HG03025 (cell line): ENCODE data around the gene GPRC5A.
"Not testable (repeated sequence)": the region's sequence is repeated elsewhere in the genome, so short reads cannot be mapped to it uniquely, and the experiment has no call there.

Experiments
- ATAC-seq: cut with Tn5 transposase; IDR thresholded peaks from one replicate; pipeline ENCODE4 v1.9.1; 2021; ENCODE audit warnings: mild to moderate bottlenecking, moderate library complexity; ENCODE audit not compliant: unreplicated experiment, low FRiP score

Gene GPRC5A, protein sequence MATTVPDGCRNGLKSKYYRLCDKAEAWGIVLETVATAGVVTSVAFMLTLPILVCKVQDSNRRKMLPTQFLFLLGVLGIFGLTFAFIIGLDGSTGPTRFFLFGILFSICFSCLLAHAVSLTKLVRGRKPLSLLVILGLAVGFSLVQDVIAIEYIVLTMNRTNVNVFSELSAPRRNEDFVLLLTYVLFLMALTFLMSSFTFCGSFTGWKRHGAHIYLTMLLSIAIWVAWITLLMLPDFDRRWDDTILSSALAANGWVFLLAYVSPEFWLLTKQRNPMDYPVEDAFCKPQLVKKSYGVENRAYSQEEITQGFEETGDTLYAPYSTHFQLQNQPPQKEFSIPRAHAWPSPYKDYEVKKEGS

DNA sequence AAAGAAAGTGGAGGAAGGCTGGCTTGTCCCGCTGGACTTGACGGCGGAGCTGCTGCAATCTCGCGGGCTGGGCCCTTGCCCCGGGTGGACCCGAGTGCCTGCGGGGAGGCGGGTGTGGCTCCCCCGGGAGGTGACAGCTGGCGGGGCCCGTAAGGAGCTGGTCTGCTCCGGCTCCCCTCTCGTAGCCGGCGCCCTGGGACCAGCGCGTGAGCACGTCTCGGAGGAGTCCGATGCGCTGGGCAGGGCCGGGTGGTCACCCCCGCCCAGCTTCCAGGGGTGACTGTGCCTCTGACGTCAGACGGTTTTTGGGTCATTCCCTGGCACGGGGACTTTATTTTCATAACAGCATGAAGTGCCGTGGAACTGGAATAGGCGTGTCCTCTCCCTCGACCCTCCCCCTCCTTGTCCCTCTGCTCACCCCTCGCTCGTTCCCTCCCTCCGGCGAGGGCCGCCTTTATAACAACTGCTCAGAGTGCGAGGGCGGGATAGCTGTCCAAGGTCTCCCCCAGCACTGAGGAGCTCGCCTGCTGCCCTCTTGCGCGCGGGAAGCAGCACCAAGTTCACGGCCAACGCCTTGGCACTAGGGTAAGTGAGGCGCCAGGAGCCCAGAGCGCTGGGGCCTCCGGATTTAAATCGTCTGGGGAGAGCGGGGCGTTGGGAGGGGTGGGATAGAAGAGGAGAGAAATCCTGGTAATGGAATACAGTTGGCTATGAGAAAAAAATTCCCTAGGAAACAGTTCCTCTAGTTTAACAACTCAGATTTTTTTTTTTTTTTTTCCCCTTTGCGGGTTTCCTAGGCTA lies at the start of gene GPRC5A:
Gene GPRC5A (plus strand): TSS at position 483 of the 801 bp plus-strand sequence. CDS start 16,688 bp downstream, outside the sequence.
- ATAC-seq = no peak

- no peak for ATAC-seq
Observed at GRCh38 chr12:12845794-12846243, 45.5 kb upstream of the GPRC5A start.

GRCh38 chr12:12846780-12847179 lies 44.6 kb upstream of the GPRC5A start:
- ATAC-seq = not testable (repeated sequence)

- no peak for ATAC-seq
Observed at GRCh38 chr12:12853435-12853834, 37.9 kb upstream of the GPRC5A start.

- no peak for ATAC-seq
Observed at GRCh38 chr12:12859690-12860089, 31.7 kb upstream of the GPRC5A start.

DNA sequence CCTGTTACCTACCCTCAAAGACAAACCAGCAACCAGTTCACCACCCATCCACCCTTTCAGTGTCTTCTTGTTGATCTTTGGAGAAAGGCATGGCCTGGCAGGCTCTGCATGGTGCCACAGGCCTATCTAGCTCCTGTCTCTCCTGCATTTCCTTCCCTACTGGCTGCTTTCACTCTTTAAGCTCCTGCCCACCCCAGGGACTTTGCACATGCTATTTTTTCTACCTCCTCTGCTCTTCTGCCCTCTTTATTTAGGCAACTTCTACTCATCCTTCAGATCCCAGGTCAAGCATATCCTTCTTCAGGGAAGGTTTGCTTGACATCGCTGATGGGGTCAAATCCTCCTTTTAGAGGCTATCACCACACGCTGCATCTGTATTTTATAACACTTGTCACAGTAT lies 27.1 kb upstream of the GPRC5A start:
- ATAC-seq = no peak

GRCh38 chr12:12868477-12869235 lies 22.7 kb upstream of the GPRC5A start:
- no peak for ATAC-seq

- no peak for ATAC-seq
Observed at GRCh38 chr12:12870465-12870864, 20.9 kb upstream of the GPRC5A start.

GRCh38 chr12:12871587-12872138 lies 19.7 kb upstream of the GPRC5A start:
- no peak for ATAC-seq

DNA sequence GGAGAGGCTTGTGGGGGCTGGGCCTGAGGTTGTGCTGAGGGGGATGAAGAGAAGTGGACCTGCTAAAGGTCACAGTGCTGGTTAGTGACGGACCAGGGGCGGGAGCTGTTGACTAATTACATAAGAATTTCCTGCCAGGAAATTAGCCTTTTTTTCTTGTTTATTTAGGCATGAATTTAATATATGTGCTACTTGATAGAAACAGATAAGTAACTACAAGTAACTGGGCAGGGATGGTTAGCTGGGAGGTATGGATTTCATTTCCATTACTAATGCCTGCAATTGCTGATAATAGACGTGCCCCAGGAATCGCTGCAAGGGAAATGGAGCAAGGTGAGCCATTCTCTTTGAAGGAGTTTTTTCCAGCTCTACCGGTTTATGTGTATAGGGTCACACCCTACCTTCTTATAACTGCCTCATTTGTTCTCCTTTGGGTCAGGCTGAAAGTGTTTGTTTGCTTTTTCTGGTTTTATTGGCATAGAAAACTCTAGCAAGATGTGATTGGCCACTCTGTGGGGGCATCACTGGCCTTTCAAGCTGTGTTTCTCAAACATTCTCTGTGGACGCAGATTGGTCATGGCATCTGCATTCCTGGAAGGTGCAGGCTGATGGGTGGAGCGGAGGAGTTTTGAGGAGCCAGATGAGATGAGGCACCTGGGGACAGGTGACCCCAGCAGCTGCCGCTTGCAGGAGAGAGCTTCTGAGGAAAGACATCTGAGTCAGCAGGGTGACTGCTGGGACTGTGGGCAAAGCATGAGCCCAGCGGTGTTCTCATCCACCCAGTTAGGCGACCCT lies 19.0 kb upstream of the GPRC5A start:
- ATAC-seq = no peak

DNA sequence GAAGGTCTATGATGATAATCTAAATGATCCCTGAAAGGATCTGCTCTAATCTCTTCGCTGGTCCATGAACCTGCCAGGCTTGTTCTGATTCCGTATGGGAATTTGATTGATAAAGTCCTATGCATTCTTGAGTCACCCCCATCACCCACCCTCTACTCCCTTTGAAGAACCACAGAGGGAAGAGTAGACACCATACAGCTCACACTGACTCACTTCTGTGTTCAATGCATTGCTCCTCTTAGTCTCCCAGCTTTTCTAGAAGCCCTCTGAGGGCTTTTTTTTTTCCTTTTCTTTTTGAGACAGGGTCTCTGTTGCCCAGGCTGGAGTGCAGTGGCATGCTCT lies 18.5 kb upstream of the GPRC5A start:
- no peak for ATAC-seq

DNA sequence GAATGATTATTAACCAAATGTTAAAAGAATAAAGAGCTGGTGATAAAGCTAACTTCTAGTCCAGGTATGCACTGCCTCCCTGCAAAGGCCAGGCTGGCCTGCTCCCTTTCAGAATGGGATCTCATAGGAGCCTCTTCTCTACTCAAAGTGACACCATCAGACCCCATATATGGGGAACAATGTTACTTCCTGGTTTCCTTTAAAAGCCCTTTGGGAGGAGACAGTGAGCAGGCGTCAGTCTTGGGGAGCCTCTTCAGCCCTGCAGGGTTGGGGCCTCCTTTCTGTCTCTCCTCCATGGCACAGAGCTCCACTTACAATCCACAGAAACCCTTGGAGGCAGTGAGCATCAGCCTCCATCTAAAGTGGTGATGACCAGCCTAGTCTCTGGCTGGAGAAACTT lies 17.3 kb upstream of the GPRC5A start:
- no peak for ATAC-seq

DNA sequence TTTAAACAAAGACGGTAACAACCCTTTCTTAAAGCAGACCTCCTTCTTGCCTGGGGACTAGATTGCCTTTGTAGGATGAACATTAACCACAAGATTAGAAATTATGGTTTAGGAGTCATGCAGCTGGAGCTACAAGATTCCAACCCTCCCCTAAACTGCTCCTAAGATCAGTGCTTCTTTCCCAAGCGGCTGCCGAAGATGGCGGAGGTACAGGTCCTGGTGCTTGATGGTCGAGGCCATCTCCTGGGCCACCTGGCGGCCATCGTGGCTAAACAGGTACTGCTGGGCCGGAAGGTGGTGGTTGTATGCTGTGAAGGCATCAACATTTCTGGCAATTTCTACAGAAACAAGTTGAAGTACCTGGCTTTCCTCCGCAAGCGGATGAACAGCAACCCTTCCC lies 16.1 kb upstream of the GPRC5A start:
- not testable (repeated sequence) for ATAC-seq

- no peak for ATAC-seq
Observed at GRCh38 chr12:12877153-12877768, 14.1 kb upstream of the GPRC5A start.

GRCh38 chr12:12877781-12878455 lies 13.4 kb upstream of the GPRC5A start:
- no peak for ATAC-seq

- no peak for ATAC-seq
Observed at GRCh38 chr12:12880537-12880936, 10.8 kb upstream of the GPRC5A start.

GRCh38 chr12:12881151-12881909 lies 10.0 kb upstream of the GPRC5A start:
- ATAC-seq = no peak

DNA sequence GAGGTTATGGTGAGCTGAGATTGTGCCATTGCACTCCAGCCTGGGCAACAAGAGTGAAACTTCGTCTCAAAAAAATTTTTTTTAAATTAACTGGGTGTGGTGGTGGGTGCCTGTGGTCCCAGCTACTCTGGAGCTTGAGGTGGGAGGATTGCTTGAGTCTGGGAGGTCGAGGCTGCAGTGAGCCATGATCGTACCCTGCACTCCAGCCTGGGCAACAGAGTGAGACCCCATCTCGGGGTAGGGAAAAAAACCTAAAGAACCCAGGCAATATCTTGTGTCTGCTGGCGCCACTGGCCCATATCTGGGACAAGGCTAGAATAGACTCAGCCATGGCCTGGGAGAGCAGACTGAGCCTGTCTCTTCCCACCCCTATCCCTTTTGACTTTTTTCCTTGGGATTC lies 9.1 kb upstream of the GPRC5A start:
- no peak for ATAC-seq
